Measurements from ENCODE around the gene OR6N1. TPM values are rescaled to one million over a fixed set of nuclear protein-coding genes. Genes with fewer than 3 reads are reported as not detected.

OR6N1 gene
- total and polyA plus RNA-seq, 8 donors = 0.26 TPM; not detected in 7

DNA sequence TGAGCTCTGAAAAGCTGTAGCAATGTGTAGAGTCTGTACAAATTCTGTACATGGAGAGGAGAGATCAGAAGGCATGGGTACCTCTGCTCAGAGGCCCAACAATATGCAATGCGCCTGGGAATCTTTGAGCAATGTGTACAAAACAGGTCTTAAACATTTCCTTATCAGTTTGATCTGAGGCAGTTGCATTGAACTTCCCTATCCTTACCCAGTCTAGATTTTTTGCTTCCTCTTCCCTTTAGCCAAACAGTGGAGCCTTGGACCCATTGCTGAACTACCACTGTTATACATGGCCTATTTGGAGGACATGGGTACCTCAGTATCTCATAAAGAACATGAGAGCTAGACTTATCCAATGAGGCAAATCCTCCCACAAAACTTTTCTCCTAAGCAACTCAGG lies 46.6 kb upstream of the OR6N1 start:
- intact Hi-C loops (cut with DNase I) = no loop called here
- peak overlapping the region; percentile 37 to 78 for H3K27ac ChIP-seq
- no peaks in the 10 kb centered on the region for H3K27me3 ChIP-seq
- ATAC-seq (peak; percentile 46), DNase-seq (no peak)
- H3K4me3 ChIP-seq = no peak overlapping the region
- TF ChIP-seq CTCF (IDR thresholded peaks at IDR 0.05) = no peak
- H3K36me3 ChIP-seq = no peaks in the 10 kb centered on the region
- no peaks in the 10 kb centered on the region for H3K9me3 ChIP-seq
- peaks cover 0 to 37% of the 10 kb centered on the region in 2 donors for H3K4me1 ChIP-seq

DNA sequence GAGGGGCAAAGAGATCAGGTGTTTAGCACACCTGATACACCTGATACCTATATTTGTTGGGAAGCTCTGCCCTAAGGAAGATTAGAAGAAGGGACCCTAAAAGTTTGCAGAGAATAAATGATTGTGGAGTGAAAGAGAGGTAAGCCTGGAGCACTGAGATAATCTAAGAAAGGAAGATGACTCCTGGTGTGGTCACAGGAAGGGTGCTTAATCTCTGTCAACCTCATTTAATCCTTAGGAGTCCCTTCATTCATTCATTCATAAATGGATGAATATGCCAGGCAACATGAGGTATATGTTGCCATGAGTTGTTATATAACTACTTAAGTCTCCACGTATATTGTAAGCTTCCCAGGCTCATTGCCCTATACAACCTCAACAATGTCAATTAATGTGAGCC lies 43.0 kb upstream of the OR6N1 start:
- Histone ChIP-seq H3K27ac (no peak overlapping the region), H3K27me3 (no peaks in the 10 kb centered on the region), H3K9me3 (no peaks in the 10 kb centered on the region), H3K4me1 (peaks cover 0 to 63% of the 10 kb centered on the region in 2 donors), H3K36me3 (no peaks in the 10 kb centered on the region), H3K4me3 (no peak overlapping the region)
- ATAC-seq = no peak
- intact Hi-C loops (cut with DNase I) = no loop called here
- DNase-seq = no peak
- no peak for TF ChIP-seq CTCF (IDR thresholded peaks at IDR 0.05)

DNA sequence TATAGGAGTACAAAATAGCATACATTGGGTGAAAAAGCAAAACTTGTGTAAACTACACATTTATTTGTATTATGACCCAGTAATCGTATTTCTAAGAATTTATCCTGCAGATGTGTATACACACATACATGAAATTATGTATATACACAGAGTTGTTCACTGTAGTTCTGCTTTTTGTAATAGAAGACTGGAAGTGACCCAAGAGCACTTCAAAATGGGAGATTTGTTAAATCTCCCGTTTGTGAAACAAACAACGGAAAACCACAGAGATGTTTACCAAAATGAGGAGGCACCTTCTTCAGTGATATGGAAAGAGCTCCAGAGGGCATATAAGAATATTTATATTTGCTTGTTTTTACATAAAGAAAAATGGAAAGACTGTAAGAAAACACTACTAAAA lies 41.2 kb upstream of the OR6N1 start:
- no peaks in the 10 kb centered on the region for H3K9me3 ChIP-seq
- DNase-seq (no peak), ATAC-seq (no peak)
- peaks cover 0 to 61% of the 10 kb centered on the region in 2 donors for H3K4me1 ChIP-seq
- intact Hi-C loops (cut with DNase I) = no loop called here
- no peak for TF ChIP-seq CTCF (IDR thresholded peaks at IDR 0.05)
- H3K27me3 ChIP-seq = no peaks in the 10 kb centered on the region
- no peak overlapping the region for H3K4me3 ChIP-seq
- H3K36me3 ChIP-seq = no peaks in the 10 kb centered on the region
- H3K27ac ChIP-seq = peak overlapping the region in 1 of 2 donors; percentile 85

GRCh38 chr1:158812336-158812735 lies 40.3 kb upstream of the OR6N1 start:
- no peak overlapping the region for H3K4me3 ChIP-seq
- no peaks in the 10 kb centered on the region for H3K9me3 ChIP-seq
- DNase-seq = no peak
- no peaks in the 10 kb centered on the region for H3K36me3 ChIP-seq
- TF ChIP-seq CTCF (IDR thresholded peaks at IDR 0.05) = no peak
- no peaks in the 10 kb centered on the region for H3K27me3 ChIP-seq
- intact Hi-C loops (cut with DNase I) = no loop called here
- ATAC-seq = no peak
- peak overlapping the region in 1 of 2 donors; percentile 85 for H3K27ac ChIP-seq
- peaks cover 0 to 53% of the 10 kb centered on the region in 2 donors for H3K4me1 ChIP-seq

GRCh38 chr1:158810311-158810710 lies 38.3 kb upstream of the OR6N1 start:
- H3K4me3 ChIP-seq = peak overlapping the region in 1 of 2 donors; percentile 0
- DNase-seq = no peak
- no peaks in the 10 kb centered on the region for H3K9me3 ChIP-seq
- intact Hi-C loops (cut with DNase I) = no loop called here
- peak; percentile 44 for ATAC-seq
- H3K4me1 ChIP-seq = peaks cover 0 to 48% of the 10 kb centered on the region in 2 donors
- peak overlapping the region in 1 of 2 donors; percentile 85 for H3K27ac ChIP-seq
- H3K36me3 ChIP-seq = no peaks in the 10 kb centered on the region
- no peaks in the 10 kb centered on the region for H3K27me3 ChIP-seq
- no peak for TF ChIP-seq CTCF (IDR thresholded peaks at IDR 0.05)
